Tibial nerve (tissue), 4 donors: ENCODE data around the gene SLC27A4.

Source experiments
- CTCF ChIP-seq, 5 experiments: fragments of 200-600 bp in 3 of 5; fragments of 450-650 bp in 2 of 5; sonication (generic) in 3 of 5; IDR thresholded peaks; one replicate each; pipeline ENCODE4 v1.5.1; 2016 to 2019; ENCODE audit warnings: antibody characterized with exemption in 5 of 5, mild to moderate bottlenecking in 3 of 5, moderate library complexity in 2 of 5
- EP300 ChIP-seq, 2 donors: sonication (generic); formaldehyde crosslinking; IDR thresholded peaks; one replicate each; pipeline ENCODE4 v1.6.1; 2017; ENCODE audit warnings: antibody characterized with exemption in 2 of 2, mild to moderate bottlenecking in 1 of 2
- POLR2A ChIP-seq, 2 donors: fragments of 450-650 bp; IDR thresholded peaks; one replicate each; pipeline ENCODE4 v1.6.1; 2017; ENCODE audit warnings: antibody characterized with exemption in 2 of 2, mild to moderate bottlenecking in 2 of 2, moderate library complexity in 2 of 2

- TF ChIP-seq CTCF (IDR thresholded peaks at IDR 0.05): no peak
- TF ChIP-seq POLR2A (IDR thresholded peaks at IDR 0.05): no peak
- TF ChIP-seq EP300 (IDR thresholded peaks at IDR 0.05): no peak
Observed at GRCh38 chr9:128333451-128333869, 6.9 kb upstream of the SLC27A4 start.
